ENCODE data around the gene TIMM8A. TPM values are rescaled to one million over a fixed set of nuclear protein-coding genes. Genes with fewer than 3 reads are reported as not detected.

The TIMM8A gene
- total RNA-seq: 5.0 TPM

- peak; percentile 29 for DNase-seq
These were observed at the start of gene TIMM8A for GRCh38 chrX:101348452-101349192. TSS of gene TIMM8A (minus strand) at chrX:101348742. CDS start at chrX:101348664, 78 bp downstream.

GRCh38 chrX:101397779-101398178 lies 49.2 kb upstream of the TIMM8A start:
- DNase-seq: no peak

- DNase-seq: no peak
These were observed 47.2 kb upstream of the TIMM8A start for GRCh38 chrX:101395789-101396188.

GRCh38 chrX:101394372-101394771 lies 45.8 kb upstream of the TIMM8A start:
- no peak for DNase-seq

GRCh38 chrX:101393530-101394305 lies 45.2 kb upstream of the TIMM8A start:
- no peak for DNase-seq

- DNase-seq: no peak
These were observed 43.3 kb upstream of the TIMM8A start for GRCh38 chrX:101391831-101392230.

GRCh38 chrX:101390664-101391525 lies 42.4 kb upstream of the TIMM8A start, which contains the start of gene RPL36A:
TSS of gene RPL36A (plus strand) at chrX:101391011. CDS start at chrX:101391044, 33 bp downstream.
- peak; percentile 85 for DNase-seq

- DNase-seq: no peak
These were observed 40.1 kb upstream of the TIMM8A start for GRCh38 chrX:101388604-101389003.

GRCh38 chrX:101386542-101386885 lies 38.0 kb upstream of the TIMM8A start:
- DNase-seq: no peak

- no peak for DNase-seq
These were observed 37.4 kb upstream of the TIMM8A start, which contains the start of gene BTK for GRCh38 chrX:101385795-101386541. TSS of gene BTK (minus strand) at chrX:101386191. CDS start at chrX:101375284, 10,907 bp downstream.

- no peak for DNase-seq
These were observed 36.6 kb upstream of the TIMM8A start for GRCh38 chrX:101385026-101385684.

GRCh38 chrX:101383679-101384205 lies 35.2 kb upstream of the TIMM8A start:
- DNase-seq: no peak

GRCh38 chrX:101377547-101377946 lies 29.0 kb upstream of the TIMM8A start:
- DNase-seq: no peak

GRCh38 chrX:101370888-101371504 lies 22.5 kb upstream of the TIMM8A start:
- peak; percentile 69 for DNase-seq

- no peak for DNase-seq
These were observed 21.1 kb upstream of the TIMM8A start for GRCh38 chrX:101369687-101370086.

GRCh38 chrX:101368800-101369199 lies 20.3 kb upstream of the TIMM8A start:
- no peak for DNase-seq

- no peak for DNase-seq
These were observed 16.8 kb upstream of the TIMM8A start for GRCh38 chrX:101365301-101365795.

GRCh38 chrX:101362757-101363156 lies 14.2 kb upstream of the TIMM8A start:
- DNase-seq: no peak

- no peak for DNase-seq
These were observed 13.6 kb upstream of the TIMM8A start for GRCh38 chrX:101362116-101362515.

- DNase-seq: no peak
These were observed 11.8 kb upstream of the TIMM8A start for GRCh38 chrX:101360390-101360789.

Data from skin of body (tissue), 2 donors.